22Rv1 (cell line): Measurements from ENCODE around the gene PDGFC.

Experiments
- H3K27ac ChIP-seq: fragments of 450-650 bp; 2 replicates; pipeline ENCODE4 v1.5.1; 2017
- CTCF ChIP-seq: fragments of 450-650 bp; IDR thresholded peaks from 2 replicates; pipeline ENCODE4 v1.5.1; 2017; ENCODE audit warnings: mild to moderate bottlenecking
- ZFX ChIP-seq: fragments of 450-650 bp; IDR thresholded peaks from 2 replicates; pipeline ENCODE4 v1.6.1; 2017; ENCODE audit warnings: antibody characterized with exemption, borderline replicate concordance

PDGFC gene

GRCh38 chr4:156992943-156993342, 21.3 kb upstream of the PDGFC start:
- TF ChIP-seq ZFX (no peak), CTCF (no peak)
- no peak overlapping the region for H3K27ac ChIP-seq

DNA sequence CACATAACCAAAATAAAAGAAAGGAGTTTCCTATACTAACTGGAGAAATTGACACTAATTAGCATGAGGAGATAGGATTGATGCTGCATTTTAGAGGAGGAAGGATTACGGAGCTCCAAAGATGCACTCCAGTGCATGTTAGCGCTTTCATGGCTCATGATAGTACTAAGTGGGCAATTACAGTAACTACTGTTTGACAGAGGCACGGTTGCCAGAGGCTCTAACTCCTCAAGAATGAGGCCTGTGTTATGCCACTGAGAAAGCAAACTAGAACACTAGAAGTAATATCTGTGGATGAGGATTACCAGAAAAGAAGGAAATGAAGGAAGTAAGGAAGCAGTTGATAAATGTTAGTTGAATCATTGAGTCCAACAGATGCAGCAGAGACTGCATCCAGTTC, 19.6 kb upstream of the PDGFC start:
- TF ChIP-seq CTCF, result no peak
- no peak for TF ChIP-seq ZFX

DNA sequence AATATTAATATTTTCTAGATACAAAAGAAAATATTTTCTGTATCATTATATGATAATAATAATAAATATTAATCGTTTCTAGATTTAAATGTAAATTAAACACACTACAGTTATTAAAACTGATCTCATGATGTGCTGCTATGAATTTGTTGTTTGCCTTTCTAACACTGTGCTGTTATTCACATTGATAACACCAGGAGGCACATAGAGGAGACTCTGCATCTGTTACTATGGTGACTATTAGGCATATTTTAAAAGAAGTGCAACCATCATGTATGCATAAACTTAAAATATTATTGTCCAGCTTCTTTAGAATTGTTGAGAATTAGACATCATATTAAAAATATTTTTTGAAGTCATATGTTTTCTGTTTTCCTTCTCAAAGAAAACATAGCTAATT, 11.8 kb upstream of the PDGFC start:
- TF ChIP-seq ZFX (no peak), CTCF (peak; percentile 43)
- H3K27ac ChIP-seq, result no peak overlapping the region

More for the DNA sequence above, 19.6 kb upstream of the PDGFC start:
- H3K27ac ChIP-seq, result no peak overlapping the region

- TF ChIP-seq ZFX (no peak), CTCF (no peak)
- H3K27ac ChIP-seq, result no peak overlapping the region
Measured at GRCh38 chr4:156981262-156981769, 9.7 kb upstream of the PDGFC start.

DNA sequence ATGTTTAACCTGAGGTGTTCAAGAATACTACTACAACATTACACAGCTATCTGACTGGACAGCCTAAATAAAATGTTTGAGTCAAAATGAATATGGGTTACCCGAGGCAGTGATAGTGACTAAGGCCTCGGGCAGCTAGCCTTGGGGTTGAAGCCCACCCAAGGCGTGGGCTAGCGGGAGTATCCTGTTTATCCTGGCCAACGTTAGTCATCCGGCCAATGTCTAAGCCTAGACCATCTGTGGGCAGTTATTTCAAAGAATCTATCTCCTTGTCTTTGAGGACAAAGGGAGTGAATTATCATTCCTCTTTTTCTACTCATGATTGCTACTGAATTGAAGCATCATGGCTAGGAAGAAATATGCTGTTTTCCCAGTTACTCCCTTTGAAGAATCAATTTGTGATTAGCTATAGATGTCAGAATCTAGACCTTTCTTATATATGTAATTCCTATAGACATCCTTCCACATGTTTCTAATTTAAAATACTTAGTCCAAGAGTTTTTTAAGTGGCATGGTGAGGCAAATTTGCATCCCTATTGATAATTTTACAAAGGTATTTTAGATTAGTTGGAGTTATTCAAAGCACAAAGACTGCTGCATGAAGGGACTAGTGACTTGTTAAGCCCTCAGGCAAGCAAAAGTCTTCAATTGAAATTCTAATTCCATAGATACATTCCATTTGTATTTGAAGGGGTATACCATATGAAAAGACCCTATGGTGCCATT, 6.0 kb upstream of the PDGFC start:
- H3K27ac ChIP-seq, result no peak overlapping the region

DNA sequence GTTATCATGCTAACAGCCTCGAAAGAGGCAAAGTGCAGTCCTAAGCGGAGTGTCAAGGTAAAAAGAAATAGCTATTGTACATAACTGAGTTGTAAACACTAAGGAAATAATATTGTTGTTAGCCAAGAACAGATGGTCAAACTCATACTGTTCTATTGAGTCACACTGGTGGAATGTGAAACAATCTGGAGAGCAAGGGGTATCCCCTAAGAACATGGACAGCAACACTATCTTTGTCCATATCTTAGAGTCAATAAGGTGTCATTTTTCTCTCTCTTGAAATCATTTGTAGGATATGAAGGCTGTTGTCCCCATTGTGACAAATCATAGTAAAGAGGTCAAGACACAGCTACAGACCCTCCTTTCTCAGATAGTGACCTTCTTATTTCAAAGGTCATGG, 4.5 kb upstream of the PDGFC start:
- TF ChIP-seq ZFX, result no peak
- TF ChIP-seq CTCF, result no peak
- no peak overlapping the region for H3K27ac ChIP-seq

More for the DNA sequence above, 6.0 kb upstream of the PDGFC start:
- no peak for TF ChIP-seq CTCF
- no peak for TF ChIP-seq ZFX

DNA sequence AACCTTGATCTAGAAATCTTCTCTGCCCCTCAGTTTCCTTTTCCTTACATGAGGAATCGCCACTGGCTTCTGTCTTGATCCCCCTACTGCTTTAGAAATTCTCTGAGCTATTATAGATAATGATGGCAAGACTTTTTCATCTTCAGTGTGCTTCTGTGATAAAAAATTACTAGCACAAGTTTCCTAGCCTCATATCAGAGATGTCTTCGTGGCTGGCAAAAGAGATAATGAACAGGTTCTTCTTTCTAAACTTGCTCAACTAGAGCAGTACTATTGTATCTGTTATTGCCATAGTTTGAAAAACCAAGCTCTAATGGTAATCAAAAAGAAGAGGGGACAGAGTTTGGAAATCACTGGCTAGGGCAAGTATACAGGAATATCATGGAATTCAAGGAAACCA, 4.1 kb upstream of the PDGFC start:
- no peak for TF ChIP-seq ZFX
- TF ChIP-seq CTCF, result no peak
- no peak overlapping the region for H3K27ac ChIP-seq
